Duodenal mucosa (tissue), 2 donors: ENCODE measurements around the gene SHLD1.
"Not testable (repeated sequence)": the region's sequence is repeated elsewhere in the genome, so short reads cannot be mapped to it uniquely, and the experiment has no call there.

Experiments
- H3K27ac ChIP-seq: one replicate; pipeline ENCODE4 v1.7.0; 2013; ENCODE audit warnings: low read depth, low read length
- H3K27me3 ChIP-seq, 2 donors: one replicate each; pipeline ENCODE4 v1.7.0; 2013; ENCODE audit warnings: low read length in 2 of 2, control low read depth in 1 of 2; ENCODE audit not compliant: insufficient read depth in 2 of 2, control insufficient read depth in 1 of 2
- H3K36me3 ChIP-seq, 2 donors: one replicate each; pipeline ENCODE4 v1.7.0; 2013; ENCODE audit warnings: low read length in 2 of 2, control low read depth in 1 of 2; ENCODE audit not compliant: insufficient read depth in 2 of 2, control insufficient read depth in 1 of 2
- H3K4me1 ChIP-seq, 2 donors: one replicate each; pipeline ENCODE4 v1.7.0; 2013; ENCODE audit warnings: low read length in 2 of 2, control low read depth in 1 of 2; ENCODE audit not compliant: insufficient read depth in 2 of 2, control insufficient read depth in 1 of 2
- H3K4me3 ChIP-seq, 2 donors: one replicate each; pipeline ENCODE4 v1.7.0; 2013; ENCODE audit warnings: low read length in 2 of 2, low read depth in 1 of 2
- H3K9ac ChIP-seq, 2 donors: one replicate each; pipeline ENCODE4 v1.7.0; 2013; ENCODE audit warnings: low read length in 2 of 2, low read depth in 1 of 2
- H3K9me3 ChIP-seq, 2 donors: one replicate each; pipeline ENCODE4 v1.7.0; 2013; ENCODE audit warnings: low read length in 2 of 2, control low read depth in 1 of 2; ENCODE audit not compliant: control insufficient read depth in 1 of 2

The SHLD1 gene, protein sequence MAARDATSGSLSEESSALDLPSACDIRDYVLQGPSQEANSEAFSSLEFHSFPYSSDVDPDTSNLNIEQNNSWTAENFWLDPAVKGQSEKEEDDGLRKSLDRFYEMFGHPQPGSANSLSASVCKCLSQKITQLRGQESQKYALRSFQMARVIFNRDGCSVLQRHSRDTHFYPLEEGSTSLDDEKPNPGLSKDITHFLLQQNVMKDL

DNA sequence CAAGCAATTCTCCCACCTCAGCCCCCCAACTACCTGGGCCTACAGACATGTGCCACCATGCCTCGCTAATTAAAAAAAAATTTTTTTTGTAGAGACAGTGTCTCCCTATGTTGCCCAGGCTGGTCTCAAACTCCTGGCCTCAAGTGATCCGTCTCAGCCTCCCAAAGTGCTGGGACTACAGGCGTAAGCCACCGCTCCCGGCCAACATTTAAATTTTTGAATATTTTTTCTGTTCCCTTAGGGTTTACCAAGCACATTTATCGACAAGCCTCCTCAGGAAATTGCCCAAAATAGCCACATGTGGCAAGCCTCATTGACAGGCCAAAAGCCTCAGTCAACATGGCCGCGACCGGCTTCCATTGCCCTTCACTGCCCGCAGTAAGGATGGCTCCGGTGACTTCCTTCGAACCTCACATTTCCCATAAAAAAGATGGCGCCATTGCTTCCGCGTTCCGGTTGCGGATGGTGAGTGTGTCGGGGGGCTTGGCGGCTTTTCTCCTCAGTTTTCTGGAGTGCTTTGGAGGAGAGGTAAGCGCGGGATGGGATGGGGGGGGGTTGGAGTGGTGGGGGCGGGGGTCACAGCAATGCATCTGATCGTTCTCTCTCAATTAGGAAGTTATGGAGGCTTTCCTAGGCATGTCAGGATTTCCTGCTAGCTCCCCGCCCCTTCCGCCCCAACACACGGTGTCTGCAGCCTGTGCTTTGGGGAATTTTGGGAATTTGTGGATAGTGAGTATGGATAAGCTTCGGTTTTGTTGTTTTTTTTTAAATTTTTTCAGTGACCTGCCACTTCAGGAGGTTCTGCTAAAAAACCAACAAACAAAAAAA lies at the start of gene SHLD1:
Gene SHLD1 (plus strand): TSS at position 450 of the 828 bp plus-strand sequence. CDS start 22,465 bp downstream, outside the sequence.
- Histone ChIP-seq H3K4me3 (peak within 1 kb of the TSS; percentile 70 to 78), H3K9ac (peak within 1 kb of the TSS; percentile 63 to 67), H3K27ac (peak within 1 kb of the TSS; percentile 53), H3K9me3 (no peaks in the 10 kb centered on the region), H3K4me1 (peaks cover 15 to 24% of the 10 kb centered on the region in 2 donors), H3K27me3 (no peaks in the 10 kb centered on the region), H3K36me3 (no peaks in the 10 kb centered on the region)

DNA sequence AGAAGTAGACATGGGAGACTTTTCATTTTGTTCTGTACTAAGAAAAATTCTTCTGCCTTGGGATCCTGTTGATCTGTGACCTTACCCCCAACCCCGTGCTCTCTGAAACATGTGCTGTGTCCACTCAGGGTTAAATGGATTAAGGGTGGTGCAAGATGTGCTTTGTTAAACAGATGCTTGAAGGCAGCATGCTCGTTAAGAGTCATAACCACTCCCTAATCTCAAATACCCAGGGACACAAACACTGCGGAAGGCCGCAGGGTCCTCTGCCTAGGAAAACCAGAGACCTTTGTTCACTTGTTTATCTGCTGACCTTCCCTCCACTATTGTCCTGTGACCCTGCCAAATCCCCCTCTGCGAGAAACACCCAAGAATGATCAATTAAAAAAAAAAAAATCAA lies 47.9 kb upstream of the SHLD1 start:
- H3K27ac ChIP-seq, H3K9ac ChIP-seq, H3K4me3 ChIP-seq, H3K27me3 ChIP-seq, H3K36me3 ChIP-seq, H3K9me3 ChIP-seq, H3K4me1 ChIP-seq: not testable (repeated sequence)

DNA sequence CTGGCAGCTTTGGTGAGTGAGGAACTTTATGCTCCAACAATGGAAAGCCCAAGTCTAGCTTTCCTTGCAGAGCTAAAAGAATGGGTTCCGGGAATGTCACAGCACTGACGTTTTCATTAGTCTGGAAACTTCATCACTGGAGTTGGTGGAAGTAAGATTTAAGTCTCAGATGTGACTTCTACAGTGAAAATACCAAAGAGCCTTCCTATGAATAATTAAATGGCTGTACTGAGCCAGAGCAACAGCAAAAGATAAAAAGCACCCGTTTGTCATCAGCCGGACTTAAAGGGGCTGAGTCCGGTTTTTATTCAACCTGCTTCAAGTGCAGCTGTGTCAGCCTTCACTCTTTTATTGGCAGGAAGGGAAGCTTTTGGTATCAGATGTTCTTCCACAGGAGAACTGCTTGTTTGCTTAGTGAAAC lies 46.5 kb upstream of the SHLD1 start:
- H3K27ac ChIP-seq: no peak overlapping the region
- H3K9me3 ChIP-seq: no peaks in the 10 kb centered on the region
- H3K9ac ChIP-seq: no peak overlapping the region
- peak overlapping the region in 1 of 2 donors; percentile 29 for H3K4me3 ChIP-seq
- no peaks in the 10 kb centered on the region for H3K36me3 ChIP-seq
- H3K4me1 ChIP-seq: peaks cover 0 to 5% of the 10 kb centered on the region in 2 donors
- no peaks in the 10 kb centered on the region for H3K27me3 ChIP-seq

DNA sequence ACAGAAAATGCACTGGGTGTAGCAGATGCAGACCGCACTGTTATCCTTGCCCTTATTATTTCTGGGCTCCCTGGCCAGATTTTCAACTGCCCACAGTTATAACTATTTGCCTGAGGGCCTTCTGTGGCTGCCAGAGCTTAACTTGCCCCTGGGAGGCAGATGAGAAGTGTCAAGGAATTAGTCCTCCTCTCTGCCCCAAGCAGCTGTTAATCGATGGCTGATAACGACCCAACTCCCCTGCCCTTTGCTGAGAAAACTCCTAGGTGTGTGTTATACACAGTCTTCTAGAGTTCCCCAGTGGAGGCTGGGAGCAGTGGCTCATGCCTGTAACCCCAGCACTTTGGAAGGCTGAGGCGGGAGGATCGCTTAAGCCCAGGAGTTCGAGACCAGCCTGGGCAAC lies 44.4 kb upstream of the SHLD1 start:
- Histone ChIP-seq H3K36me3 (no peaks in the 10 kb centered on the region), H3K9me3 (no peaks in the 10 kb centered on the region), H3K4me3 (no peak overlapping the region), H3K4me1 (peaks cover 0 to 5% of the 10 kb centered on the region in 2 donors), H3K9ac (no peak overlapping the region), H3K27ac (no peak overlapping the region), H3K27me3 (no peaks in the 10 kb centered on the region)

DNA sequence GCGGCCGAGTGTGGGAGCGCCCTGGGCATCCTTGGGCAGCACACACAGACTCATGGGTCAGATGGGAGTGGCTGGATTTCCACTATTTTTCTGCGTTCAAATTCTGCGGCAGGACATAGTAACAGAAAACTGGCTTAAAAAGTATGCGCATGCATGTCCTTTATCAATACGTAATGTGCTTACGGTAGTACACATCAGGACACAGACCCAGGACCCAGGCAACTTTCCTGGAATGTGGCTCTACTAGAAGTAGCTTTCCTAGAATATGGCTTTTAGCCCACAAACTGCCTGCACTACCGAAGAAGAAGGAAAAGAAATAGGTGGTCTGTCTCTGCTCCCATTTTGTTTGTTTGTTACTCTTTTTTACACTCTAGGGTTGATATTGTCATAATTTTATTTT lies 43.4 kb upstream of the SHLD1 start:
- no peaks in the 10 kb centered on the region for H3K9me3 ChIP-seq

DNA sequence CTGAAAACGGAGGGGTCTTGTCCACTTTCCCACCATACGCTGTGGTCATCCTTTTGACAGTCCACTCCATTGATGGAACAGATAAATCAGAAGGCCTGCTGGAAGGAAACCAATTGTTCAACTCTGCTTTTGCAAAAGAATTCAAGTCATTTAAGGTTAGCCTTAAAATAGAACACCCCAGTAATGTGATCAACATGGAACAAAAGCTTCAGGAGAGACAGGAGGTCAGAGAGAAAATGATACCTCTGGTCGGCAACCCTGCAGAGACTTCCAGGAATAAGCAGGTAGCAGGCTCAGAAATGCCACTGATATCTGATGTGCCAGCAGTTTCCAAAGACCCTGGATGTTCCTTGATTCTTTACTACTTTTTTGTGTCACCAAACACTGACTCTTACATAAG lies 39.6 kb upstream of the SHLD1 start:
- Histone ChIP-seq H3K9ac (no peak overlapping the region), H3K27ac (no peak overlapping the region), H3K27me3 (no peaks in the 10 kb centered on the region)

More for the DNA sequence above, 43.4 kb upstream of the SHLD1 start:
- no peak overlapping the region for H3K27ac ChIP-seq
- no peaks in the 10 kb centered on the region for H3K27me3 ChIP-seq
- no peak overlapping the region for H3K9ac ChIP-seq
- no peaks in the 10 kb centered on the region for H3K36me3 ChIP-seq
- H3K4me1 ChIP-seq: peaks cover 0 to 5% of the 10 kb centered on the region in 2 donors
- H3K4me3 ChIP-seq: no peak overlapping the region

DNA sequence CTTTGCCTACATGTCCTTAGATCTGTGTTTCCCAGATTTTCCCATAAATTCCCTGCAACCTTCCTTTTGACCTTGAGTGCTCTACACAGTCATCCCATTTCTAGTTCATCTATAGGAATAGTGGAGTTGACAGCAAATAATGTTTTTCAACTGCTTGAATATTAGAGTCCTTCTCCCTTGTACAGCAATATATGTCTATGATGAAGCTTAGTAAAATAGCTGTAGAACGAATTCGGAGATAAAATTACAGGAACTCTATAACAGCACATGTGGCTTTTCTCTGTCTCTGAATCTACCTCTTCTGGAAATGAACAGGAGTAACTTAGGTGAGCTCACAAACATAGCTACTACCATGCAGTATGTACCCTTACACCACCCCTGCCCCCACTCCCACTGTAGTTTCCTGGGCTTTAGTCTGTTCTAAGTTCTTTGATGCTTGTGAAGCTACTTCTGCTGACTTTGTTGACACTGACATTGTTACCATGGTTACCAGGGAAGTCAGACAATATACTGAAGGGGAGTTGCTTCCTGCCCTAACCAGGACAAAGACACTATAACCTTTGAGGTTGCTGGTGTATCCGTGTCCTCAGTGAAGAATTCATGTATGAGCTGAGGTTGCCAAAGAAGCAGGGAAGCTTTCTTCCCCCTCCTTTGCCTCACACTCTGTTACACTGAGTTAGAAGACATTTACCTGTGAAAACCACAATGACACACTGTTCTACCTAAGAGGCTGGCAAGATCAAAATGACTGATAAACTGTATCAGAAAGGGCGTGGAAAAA lies 35.8 kb upstream of the SHLD1 start:
- Histone ChIP-seq H3K27ac (no peak overlapping the region), H3K4me3 (no peak overlapping the region), H3K4me1 (no peaks in the 10 kb centered on the region), H3K9ac (no peak overlapping the region), H3K36me3 (no peaks in the 10 kb centered on the region), H3K27me3 (no peaks in the 10 kb centered on the region), H3K9me3 (peaks cover 0 to 4% of the 10 kb centered on the region in 2 donors)

More for the DNA sequence above, 39.6 kb upstream of the SHLD1 start:
- peaks cover 0 to 4% of the 10 kb centered on the region in 2 donors for H3K9me3 ChIP-seq
- no peak overlapping the region for H3K4me3 ChIP-seq
- H3K4me1 ChIP-seq: no peaks in the 10 kb centered on the region
- no peaks in the 10 kb centered on the region for H3K36me3 ChIP-seq

DNA sequence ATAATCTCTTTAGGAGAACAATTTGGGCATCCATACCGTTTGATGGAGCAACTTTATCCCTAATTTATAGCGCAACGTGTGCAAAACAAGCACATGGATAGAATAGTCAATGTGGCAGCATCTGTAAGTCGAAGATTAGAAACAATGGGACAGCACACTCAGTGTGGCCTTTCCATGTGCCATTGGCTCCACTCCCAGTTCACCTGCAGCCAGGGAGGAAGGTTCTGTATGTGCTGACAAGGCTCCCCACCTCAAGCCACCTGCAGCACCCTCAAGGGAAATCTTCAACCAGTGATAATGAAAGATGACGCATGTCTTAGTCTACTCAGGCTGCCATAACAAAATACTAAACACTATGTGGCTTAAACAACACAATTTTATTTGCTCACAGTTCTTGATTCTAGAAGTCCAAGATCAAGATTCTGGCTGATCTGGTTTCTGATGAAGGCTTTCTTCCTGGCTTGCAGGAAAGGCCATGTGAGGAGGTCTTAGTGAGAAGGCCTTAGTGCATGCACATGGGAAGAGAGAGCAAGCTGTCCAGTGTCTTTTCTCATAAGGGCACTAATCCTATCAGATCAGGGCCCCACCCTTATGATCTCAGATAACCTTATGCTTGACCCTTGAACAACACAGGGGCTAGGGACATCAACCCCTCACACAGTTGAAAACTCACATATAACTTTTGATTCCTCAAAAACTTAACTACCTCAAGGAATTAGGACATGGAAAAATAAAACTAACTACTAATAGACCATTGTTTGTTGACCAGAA lies 34.9 kb upstream of the SHLD1 start:
- Histone ChIP-seq H3K9ac (no peak overlapping the region), H3K4me1 (no peaks in the 10 kb centered on the region), H3K4me3 (no peak overlapping the region), H3K27me3 (no peaks in the 10 kb centered on the region), H3K36me3 (no peaks in the 10 kb centered on the region), H3K9me3 (peaks cover 0 to 4% of the 10 kb centered on the region in 2 donors), H3K27ac (no peak overlapping the region)

DNA sequence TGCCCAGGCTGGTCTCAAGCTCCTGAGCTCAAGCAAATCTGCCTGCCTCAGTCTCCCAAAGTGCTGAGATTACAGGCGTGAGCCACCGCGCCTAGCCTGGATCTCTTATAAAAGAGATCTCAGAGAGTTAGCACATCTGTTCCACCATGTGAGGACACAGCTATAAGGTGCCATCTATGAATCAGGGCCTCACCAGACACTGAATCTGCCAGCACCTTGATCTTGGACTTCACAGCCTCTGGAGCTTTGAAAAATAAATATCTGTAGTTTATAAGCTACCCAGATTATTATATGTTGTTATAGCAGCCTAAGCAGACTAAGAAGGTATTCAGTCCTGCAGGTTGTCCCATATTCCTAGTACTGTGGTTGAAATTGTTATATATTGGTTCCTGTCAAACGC lies 33.2 kb upstream of the SHLD1 start:
- no peak overlapping the region for H3K9ac ChIP-seq
- no peak overlapping the region for H3K27ac ChIP-seq
- no peak overlapping the region for H3K4me3 ChIP-seq
- H3K27me3 ChIP-seq: no peaks in the 10 kb centered on the region
- H3K36me3 ChIP-seq: no peaks in the 10 kb centered on the region
- H3K9me3 ChIP-seq: peaks cover 0 to 4% of the 10 kb centered on the region in 2 donors
- no peaks in the 10 kb centered on the region for H3K4me1 ChIP-seq
